ENCODE results near the gene NOL11.

The NOL11 gene

GRCh38 chr17:67679225-67679624, 38.5 kb upstream of the NOL11 start:
- ChIA-PET CTCF (no interaction called here), POLR2A (ENCODE audit: low non-redundant PET) (no interaction called here)
- no peak for TF ChIP-seq CTCF (conservative IDR thresholded peaks at IDR 0.05; ENCODE audit: low read depth)
- no peak for DNase-seq (ENCODE audit: low spot score)
- H3K27ac ChIP-seq = no peak overlapping the region

- H3K27ac ChIP-seq = no peak overlapping the region
- no peak for DNase-seq (ENCODE audit: low spot score)
- ChIA-PET POLR2A (ENCODE audit: low non-redundant PET) (no interaction called here), CTCF (no interaction called here)
- TF ChIP-seq CTCF (conservative IDR thresholded peaks at IDR 0.05; ENCODE audit: low read depth) = no peak
Observed at GRCh38 chr17:67679721-67680120, 38.0 kb upstream of the NOL11 start.

- ChIA-PET POLR2A (ENCODE audit: low non-redundant PET) (no interaction called here), CTCF (no interaction called here)
- no peak overlapping the region for H3K27ac ChIP-seq
- no peak for DNase-seq (ENCODE audit: low spot score)
- no peak for TF ChIP-seq CTCF (conservative IDR thresholded peaks at IDR 0.05; ENCODE audit: low read depth)
Observed at GRCh38 chr17:67680445-67681224, 37.1 kb upstream of the NOL11 start.

GRCh38 chr17:67682196-67682595, 35.5 kb upstream of the NOL11 start:
- POLR2A ChIA-PET (ENCODE audit: low non-redundant PET) = no interaction called here
- TF ChIP-seq CTCF (conservative IDR thresholded peaks at IDR 0.05; ENCODE audit: low read depth) = no peak
- no peak overlapping the region for H3K27ac ChIP-seq
- CTCF ChIA-PET = interaction anchor here (0.6 to 1.0 kb wide), 2 partner anchors 235 to 304 kb away, joined by 3 read pairs; no protein-coding TSS in a partner anchor
- DNase-seq (ENCODE audit: low spot score) = no peak

- no peak for TF ChIP-seq CTCF (conservative IDR thresholded peaks at IDR 0.05; ENCODE audit: low read depth)
- ChIA-PET CTCF (interaction anchor here (1.2 kb wide), 1 partner anchor 306 kb away, joined by 3 read pairs; no protein-coding TSS in a partner anchor), POLR2A (ENCODE audit: low non-redundant PET) (no interaction called here)
- no peak for DNase-seq (ENCODE audit: low spot score)
- H3K27ac ChIP-seq = no peak overlapping the region
Observed at GRCh38 chr17:67685351-67685750, 32.4 kb upstream of the NOL11 start.

- CTCF ChIA-PET = interaction anchor here (0.6 to 1.0 kb wide), 2 partner anchors 9 to 31 kb away, joined by 3 to 4 read pairs; no protein-coding TSS in a partner anchor
- POLR2A ChIA-PET (ENCODE audit: low non-redundant PET) = no interaction called here
Observed at GRCh38 chr17:67686241-67686640, 31.5 kb upstream of the NOL11 start.

More at GRCh38 chr17:67686241-67686640, 31.5 kb upstream of the NOL11 start:
- no peak for DNase-seq (ENCODE audit: low spot score)
- no peak overlapping the region for H3K27ac ChIP-seq
- TF ChIP-seq CTCF (conservative IDR thresholded peaks at IDR 0.05; ENCODE audit: low read depth) = no peak

All from RWPE1 (cell line).